Activated T-cell treated with anti-CD3 and anti-CD28 coated beads, Interleukin-2, amount 50 U/mL, for 4 hours (primary cell): ENCODE results near the gene CADPS. TPM values are rescaled to one million over a fixed set of nuclear protein-coding genes. Genes with fewer than 3 reads are reported as not detected.

Experiments
- ATAC-seq, 2 donors: fragments of 200-7000 bp; cut with Tn5 transposase; one replicate each; pipeline ENCODE4 v1.10.0; 2021
- DNase-seq: peaks from one replicate; pipeline ENCODE4 v3.0.0-alpha.2; 2020
- H3K27me3 Mint-ChIP-seq: one replicate; pipeline ENCODE4 v1.8.0; 2021; ENCODE audit warnings: low read depth, mixed read lengths
- H3K36me3 Mint-ChIP-seq: one replicate; pipeline ENCODE4 v1.8.0; 2022; ENCODE audit warnings: mixed read lengths; ENCODE audit not compliant: insufficient read depth
- H3K4me1 Mint-ChIP-seq: one replicate; pipeline ENCODE4 v1.8.0; 2021; ENCODE audit warnings: low read depth, mixed read lengths
- H3K4me3 Mint-ChIP-seq: one replicate; pipeline ENCODE4 v1.8.0; 2021; ENCODE audit warnings: mild to moderate bottlenecking, moderate library complexity, mixed read lengths
- H3K9me3 Mint-ChIP-seq: one replicate; pipeline ENCODE4 v1.8.0; 2021; ENCODE audit warnings: mixed read lengths
- total RNA-seq, 3 donors: library from RNA; stranded (reverse); gene quantifications; one replicate each; pipeline ENCODE4 v1.2.1, GENCODE V29; 2021

CADPS gene
- total RNA-seq: not detected

DNA sequence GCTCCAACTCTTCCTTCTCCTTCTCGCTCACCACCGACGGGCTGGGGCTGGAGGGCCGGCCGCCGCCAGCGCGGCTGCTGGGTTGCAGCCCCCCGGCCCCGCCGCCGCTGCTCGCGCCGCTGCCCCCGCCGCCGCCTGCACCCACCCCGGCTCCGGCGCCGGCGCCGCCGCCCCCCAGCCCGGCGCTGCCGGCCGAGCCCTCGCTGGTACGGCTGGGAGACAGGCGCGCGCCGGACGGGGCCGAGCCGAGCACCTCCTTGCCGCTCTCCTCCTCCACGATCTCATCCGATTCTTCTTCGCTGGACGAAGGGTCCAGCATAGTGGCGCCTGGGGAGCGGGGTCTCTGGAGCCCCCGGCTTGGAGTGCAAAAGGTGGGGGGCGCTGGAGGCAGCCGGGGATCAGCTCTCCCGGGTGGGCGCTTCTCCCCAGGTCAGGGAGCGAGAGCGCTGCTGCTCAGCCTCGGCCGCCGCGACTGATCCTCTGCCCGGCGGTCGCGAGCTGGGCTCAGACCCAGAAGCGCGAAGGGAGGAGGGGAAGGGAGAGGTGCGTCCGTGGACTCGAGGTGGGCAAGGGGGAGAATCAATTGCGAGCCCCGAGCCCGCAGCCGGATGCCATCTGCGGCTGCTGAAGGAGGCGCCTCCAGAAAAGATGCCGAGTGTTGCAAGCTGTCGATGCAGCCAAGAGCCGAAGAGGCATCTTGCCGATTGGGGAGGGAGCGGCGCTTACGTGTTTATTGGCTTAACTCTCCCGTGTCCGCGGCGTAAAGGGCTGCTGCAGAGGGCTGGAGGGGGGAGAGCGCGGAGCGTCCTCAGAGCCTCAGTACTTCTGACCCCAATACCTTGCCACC is at the start of gene CADPS:
TSS of gene CADPS (minus strand) at position 706 of the 847 bp plus-strand sequence. CDS start at position 319, 387 bp downstream.
- DNase-seq (no peak), ATAC-seq (no peak)
- peaks cover 5% of the 10 kb centered on the region for H3K9me3 Mint-ChIP-seq
- no peaks in the 10 kb centered on the region for H3K4me1 Mint-ChIP-seq
- peaks cover 38% of the 10 kb centered on the region for H3K27me3 Mint-ChIP-seq
- H3K4me3 Mint-ChIP-seq: no peak within 1 kb of the TSS
- H3K36me3 Mint-ChIP-seq: no peaks in the 10 kb centered on the region

GRCh38 chr3:62923066-62923465 is 47.9 kb upstream of the CADPS start:
- H3K27me3 Mint-ChIP-seq: no peaks in the 10 kb centered on the region
- H3K36me3 Mint-ChIP-seq: no peaks in the 10 kb centered on the region
- peaks cover 8% of the 10 kb centered on the region for H3K9me3 Mint-ChIP-seq
- ATAC-seq (no peak), DNase-seq (no peak)
- H3K4me3 Mint-ChIP-seq: no peak overlapping the region
- no peaks in the 10 kb centered on the region for H3K4me1 Mint-ChIP-seq

GRCh38 chr3:62922326-62922725 is 47.1 kb upstream of the CADPS start:
- peaks cover 4% of the 10 kb centered on the region for H3K9me3 Mint-ChIP-seq
- ATAC-seq (no peak), DNase-seq (no peak)
- H3K4me1 Mint-ChIP-seq: no peaks in the 10 kb centered on the region
- H3K36me3 Mint-ChIP-seq: no peaks in the 10 kb centered on the region
- no peaks in the 10 kb centered on the region for H3K27me3 Mint-ChIP-seq
- no peak overlapping the region for H3K4me3 Mint-ChIP-seq

- ATAC-seq (no peak), DNase-seq (no peak)
- Mint-ChIP-seq H3K27me3 (no peaks in the 10 kb centered on the region), H3K36me3 (no peaks in the 10 kb centered on the region), H3K4me3 (no peak overlapping the region), H3K4me1 (no peaks in the 10 kb centered on the region), H3K9me3 (peaks cover 8% of the 10 kb centered on the region)
Measured at GRCh38 chr3:62920466-62920784, 45.2 kb upstream of the CADPS start.

- no peaks in the 10 kb centered on the region for H3K4me1 Mint-ChIP-seq
- H3K4me3 Mint-ChIP-seq: no peak overlapping the region
- H3K27me3 Mint-ChIP-seq: no peaks in the 10 kb centered on the region
- H3K9me3 Mint-ChIP-seq: peaks cover 8% of the 10 kb centered on the region
- no peak for DNase-seq
- ATAC-seq: no peak
- no peaks in the 10 kb centered on the region for H3K36me3 Mint-ChIP-seq
Measured at GRCh38 chr3:62919784-62920465, 44.7 kb upstream of the CADPS start.

GRCh38 chr3:62918777-62919176 is 43.6 kb upstream of the CADPS start:
- Mint-ChIP-seq H3K9me3 (peaks cover 8% of the 10 kb centered on the region), H3K4me1 (no peaks in the 10 kb centered on the region), H3K36me3 (no peaks in the 10 kb centered on the region), H3K4me3 (no peak overlapping the region), H3K27me3 (no peaks in the 10 kb centered on the region)
- no peak for DNase-seq
- ATAC-seq: no peak

GRCh38 chr3:62918131-62918530 is 42.9 kb upstream of the CADPS start:
- DNase-seq (no peak), ATAC-seq (no peak)
- H3K4me1 Mint-ChIP-seq: no peaks in the 10 kb centered on the region
- H3K27me3 Mint-ChIP-seq: no peaks in the 10 kb centered on the region
- no peaks in the 10 kb centered on the region for H3K36me3 Mint-ChIP-seq
- no peak overlapping the region for H3K4me3 Mint-ChIP-seq
- peaks cover 8% of the 10 kb centered on the region for H3K9me3 Mint-ChIP-seq

DNA sequence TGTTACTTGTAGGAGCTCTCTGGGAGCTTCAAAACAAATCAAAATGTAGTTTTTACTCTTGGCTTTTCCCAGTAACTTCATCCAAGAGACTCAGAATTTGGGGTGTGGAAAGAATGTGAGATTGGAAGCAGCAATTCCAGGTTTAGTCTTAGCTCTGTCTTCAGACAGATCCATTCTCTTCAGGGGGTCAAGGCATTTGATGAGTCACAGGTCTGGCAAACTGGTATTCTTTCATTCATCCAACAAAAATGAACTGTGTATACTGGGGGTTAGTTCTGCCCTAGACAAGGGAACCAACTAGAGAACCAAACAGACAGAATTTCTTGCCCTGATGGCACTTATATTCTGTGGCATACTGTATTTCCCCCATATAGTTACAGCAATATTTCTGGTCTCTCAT is 36.3 kb upstream of the CADPS start:
- Mint-ChIP-seq H3K4me3 (no peak overlapping the region), H3K36me3 (no peaks in the 10 kb centered on the region), H3K27me3 (no peaks in the 10 kb centered on the region), H3K9me3 (peaks cover 3% of the 10 kb centered on the region), H3K4me1 (no peaks in the 10 kb centered on the region)
- ATAC-seq (no peak), DNase-seq (no peak)

GRCh38 chr3:62905331-62905730 is 30.1 kb upstream of the CADPS start:
- Mint-ChIP-seq H3K4me1 (no peaks in the 10 kb centered on the region), H3K4me3 (no peak overlapping the region), H3K36me3 (no peaks in the 10 kb centered on the region), H3K9me3 (peaks cover 3% of the 10 kb centered on the region), H3K27me3 (no peaks in the 10 kb centered on the region)
- no peak for DNase-seq
- no peak for ATAC-seq

DNA sequence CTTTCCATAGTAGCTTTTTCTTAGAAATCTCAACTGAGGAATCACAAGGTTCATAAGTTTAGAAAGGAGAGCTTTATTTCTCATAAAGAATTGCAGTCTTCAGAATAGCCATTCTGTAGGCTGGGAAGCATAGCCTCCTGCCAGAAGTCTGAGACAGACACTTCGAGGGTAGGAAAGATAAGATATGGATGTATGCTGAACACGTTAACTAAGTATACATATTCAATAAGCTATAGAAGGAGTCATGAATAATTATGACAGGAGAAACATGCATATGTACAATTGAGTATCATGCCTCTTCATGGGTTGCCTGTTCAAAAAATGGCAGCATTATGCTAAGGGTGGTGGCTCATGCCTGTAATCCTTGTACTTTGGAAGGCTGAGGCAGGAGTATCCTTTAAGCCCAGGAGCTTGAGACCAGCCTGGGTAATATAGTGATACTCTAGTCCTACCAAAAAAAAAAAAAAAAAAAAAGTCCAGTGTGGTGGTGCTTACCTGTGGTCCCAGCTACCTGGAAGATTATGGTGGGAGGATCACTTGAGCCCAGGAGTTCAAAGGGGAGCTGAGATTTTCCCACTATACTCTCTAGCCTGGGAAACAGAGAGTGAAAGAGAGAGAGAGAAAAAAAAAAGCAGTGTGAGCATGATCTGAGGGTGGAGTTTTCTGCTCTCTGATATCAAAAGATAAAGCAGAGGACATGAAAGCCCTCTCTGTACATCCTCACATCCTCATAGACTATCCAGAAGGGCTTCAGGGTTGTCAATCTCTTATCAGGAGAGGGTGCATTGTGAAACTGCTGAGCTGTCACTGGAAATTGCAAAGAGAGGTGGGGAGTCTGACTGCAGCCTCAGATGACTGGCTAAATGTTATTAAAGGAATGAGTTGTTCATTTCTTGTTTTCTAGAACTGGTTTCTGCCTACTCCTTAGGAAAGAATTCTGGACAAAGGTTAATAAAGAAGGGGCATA is 23.6 kb upstream of the CADPS start:
- Mint-ChIP-seq H3K4me3 (no peak overlapping the region), H3K36me3 (no peaks in the 10 kb centered on the region), H3K9me3 (no peaks in the 10 kb centered on the region), H3K27me3 (no peaks in the 10 kb centered on the region), H3K4me1 (no peaks in the 10 kb centered on the region)
- ATAC-seq (no peak), DNase-seq (no peak)

GRCh38 chr3:62895901-62896300 is 20.7 kb upstream of the CADPS start:
- no peak overlapping the region for H3K4me3 Mint-ChIP-seq
- DNase-seq (no peak), ATAC-seq (no peak)
- H3K9me3 Mint-ChIP-seq: no peaks in the 10 kb centered on the region
- no peaks in the 10 kb centered on the region for H3K4me1 Mint-ChIP-seq
- H3K27me3 Mint-ChIP-seq: no peaks in the 10 kb centered on the region
- no peaks in the 10 kb centered on the region for H3K36me3 Mint-ChIP-seq

DNA sequence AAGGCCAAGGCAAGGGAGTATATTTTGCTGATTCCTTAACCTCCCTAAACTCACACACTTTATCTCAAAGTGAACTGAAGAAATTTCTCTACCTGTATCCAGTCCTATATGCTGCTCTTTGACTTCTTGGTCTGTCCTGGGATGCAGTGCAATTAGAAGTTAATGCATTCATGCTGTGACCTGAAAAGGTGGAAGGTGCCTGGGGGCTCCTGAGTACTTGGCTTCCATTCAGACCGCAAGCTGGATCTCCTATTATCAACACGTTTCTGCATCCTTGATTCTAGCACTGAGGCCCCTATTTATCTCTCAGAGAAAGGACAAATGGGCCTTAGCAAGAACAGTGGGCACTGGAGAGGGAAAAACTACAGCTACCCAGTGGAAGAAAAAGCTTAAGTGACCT is 17.7 kb upstream of the CADPS start:
- no peaks in the 10 kb centered on the region for H3K4me1 Mint-ChIP-seq

DNA sequence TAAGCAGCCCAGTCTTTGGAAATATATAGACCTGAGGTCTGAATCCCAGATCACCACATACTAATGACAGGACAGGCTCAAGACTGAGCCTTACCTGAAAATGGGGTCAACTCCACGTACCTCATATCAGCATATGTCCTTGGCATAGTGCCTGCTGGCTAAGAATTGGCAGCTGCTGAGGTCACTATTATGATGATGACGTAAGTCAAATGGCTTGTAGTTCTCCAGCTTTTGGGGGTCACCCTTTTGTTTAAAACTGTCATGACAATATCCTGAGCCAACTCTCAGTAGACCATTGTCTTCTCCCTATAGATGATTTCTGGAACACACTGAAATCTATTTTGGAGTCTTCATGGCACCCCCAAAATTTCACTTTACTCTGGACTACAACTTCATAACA is 16.8 kb upstream of the CADPS start:
- no peak for ATAC-seq
- H3K36me3 Mint-ChIP-seq: no peaks in the 10 kb centered on the region

More for the DNA sequence above, 17.7 kb upstream of the CADPS start:
- H3K9me3 Mint-ChIP-seq: no peaks in the 10 kb centered on the region
- no peak overlapping the region for H3K4me3 Mint-ChIP-seq
- no peaks in the 10 kb centered on the region for H3K36me3 Mint-ChIP-seq
- H3K27me3 Mint-ChIP-seq: no peaks in the 10 kb centered on the region
- DNase-seq: no peak
- no peak for ATAC-seq

DNA sequence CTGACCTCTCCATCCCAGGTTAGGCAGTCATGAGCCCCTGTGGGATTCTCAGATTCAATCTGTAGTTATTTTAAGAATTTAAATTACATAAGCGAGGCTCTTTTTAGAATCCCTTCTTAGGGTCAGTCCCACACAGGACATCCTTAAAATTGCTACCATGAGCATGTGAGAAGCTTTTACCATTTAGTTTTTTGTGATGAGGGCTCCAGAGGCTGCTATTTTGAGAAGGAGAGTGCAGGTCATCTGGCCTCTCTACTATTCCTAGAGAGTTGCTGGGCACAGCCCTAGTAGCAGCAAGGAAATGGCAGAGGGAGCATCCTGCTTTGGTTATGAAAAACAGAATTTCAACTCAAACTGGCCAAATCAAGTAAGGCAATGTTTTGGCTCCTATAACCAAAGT is 13.6 kb upstream of the CADPS start:
- Mint-ChIP-seq H3K4me3 (no peak overlapping the region), H3K36me3 (no peaks in the 10 kb centered on the region), H3K27me3 (no peaks in the 10 kb centered on the region), H3K9me3 (no peaks in the 10 kb centered on the region), H3K4me1 (no peaks in the 10 kb centered on the region)
- no peak for ATAC-seq
- no peak for DNase-seq

More for the DNA sequence above, 16.8 kb upstream of the CADPS start:
- DNase-seq: no peak
- H3K4me3 Mint-ChIP-seq: no peak overlapping the region
- no peaks in the 10 kb centered on the region for H3K27me3 Mint-ChIP-seq
- H3K9me3 Mint-ChIP-seq: no peaks in the 10 kb centered on the region
- no peaks in the 10 kb centered on the region for H3K4me1 Mint-ChIP-seq
